Activated CD4-positive, alpha-beta T cell treated with anti-CD3 and anti-CD28 coated beads, Interleukin-2, amount 50 U/mL, for 4 hours (primary cell): ENCODE measurements around the gene LRRK1.

Source experiments
- DNase-seq, 2 experiments: peaks; one replicate each; pipeline ENCODE4 v3.0.0-alpha.2; 2020

The LRRK1 gene

DNA sequence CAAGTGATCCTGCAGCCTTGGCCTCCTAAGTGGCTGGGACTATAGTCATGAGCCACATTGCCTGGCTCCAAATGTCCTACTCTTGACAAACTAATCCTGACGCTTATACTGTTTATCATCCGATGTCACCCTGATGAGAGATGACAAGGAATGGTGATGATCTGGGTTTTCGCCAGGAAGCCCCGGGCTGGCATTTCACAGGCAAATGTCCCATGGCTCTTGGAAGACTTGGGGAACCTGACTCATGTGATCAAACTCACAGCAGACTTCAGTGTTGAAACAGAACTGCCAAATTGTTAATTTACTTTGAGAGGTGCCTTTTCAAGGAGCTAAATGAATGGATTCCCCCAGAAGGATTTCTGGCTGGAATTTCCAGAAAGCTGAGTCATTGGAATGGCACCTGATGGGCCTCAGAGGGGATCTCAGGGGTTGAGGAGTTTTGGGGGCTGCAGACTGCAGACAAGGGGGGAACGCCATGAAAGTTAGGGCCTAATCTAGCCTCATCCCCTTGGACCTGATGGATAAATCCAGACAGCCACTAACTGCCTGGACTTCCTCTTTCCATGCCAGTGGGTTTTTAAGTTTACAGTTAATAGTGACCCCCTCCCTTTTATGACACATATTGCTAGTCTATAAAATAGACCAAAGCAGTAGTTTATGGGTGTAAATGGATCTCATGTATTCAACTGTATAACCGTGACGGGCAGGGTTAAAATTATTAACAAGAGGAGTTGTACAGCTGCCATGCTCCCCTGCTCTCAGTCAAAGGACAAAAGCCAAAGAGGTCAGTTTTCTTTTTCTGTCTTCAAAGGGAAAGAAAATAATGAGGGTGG lies 186.1 kb downstream of the LRRK1 start:
- no peak for DNase-seq

DNA sequence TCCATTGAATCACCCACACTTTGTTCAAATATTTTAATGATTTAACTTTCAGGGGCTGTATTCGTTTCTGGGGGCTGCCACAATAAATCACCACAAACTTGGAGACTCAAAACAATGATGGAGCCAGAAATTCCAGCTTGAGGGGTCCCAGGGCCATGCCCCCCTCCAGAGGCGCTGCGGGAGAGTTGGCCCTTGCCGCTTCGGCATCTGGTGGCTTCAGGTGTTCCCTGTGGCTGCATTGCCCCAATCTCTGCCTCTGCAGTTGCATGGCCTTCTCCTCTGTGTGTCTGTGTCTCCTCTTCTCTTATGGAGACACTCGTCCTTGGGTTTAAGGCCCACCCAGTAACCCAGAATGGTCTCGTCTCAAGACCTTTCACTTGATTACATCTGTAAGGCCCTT lies 187.9 kb downstream of the LRRK1 start:
- DNase-seq = no peak

DNA sequence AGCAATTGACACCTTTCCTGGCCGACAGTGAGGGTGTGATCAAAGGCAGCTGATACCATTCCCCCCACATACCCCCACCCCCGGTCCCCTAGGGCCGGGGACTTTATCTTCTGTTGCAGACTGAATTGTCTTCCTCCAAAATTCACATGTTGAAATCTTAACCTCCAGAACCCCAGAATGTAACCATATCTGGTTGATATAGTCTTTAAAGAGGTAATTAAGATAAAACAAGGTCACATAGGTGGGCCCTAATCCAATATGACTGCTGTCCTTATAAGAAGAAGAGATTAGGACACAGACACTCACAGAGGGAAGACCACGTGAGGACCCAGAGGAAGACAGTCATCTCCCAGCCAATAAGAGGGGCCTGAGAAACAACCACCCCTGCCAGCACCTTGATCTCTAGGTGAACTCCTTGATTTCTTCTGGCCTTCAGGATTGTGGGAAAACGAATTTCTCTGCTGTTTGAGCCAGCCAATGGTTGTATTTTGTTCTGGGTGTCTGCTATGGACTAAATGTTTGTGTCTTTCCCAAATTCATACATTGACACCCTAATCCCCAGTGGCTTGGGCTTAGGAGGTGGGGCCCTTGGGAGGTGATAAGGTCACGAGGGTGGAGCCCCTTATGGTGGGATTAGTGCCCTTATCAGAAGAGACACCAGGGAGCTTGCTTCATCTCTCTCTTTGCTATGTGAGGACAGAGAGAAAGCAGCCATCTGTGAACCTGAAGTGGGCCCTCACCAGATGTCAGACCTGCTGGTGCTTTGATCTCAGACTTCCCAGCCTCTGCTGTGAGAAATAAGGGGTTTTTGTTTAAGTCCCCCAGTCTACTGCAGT lies 188.7 kb downstream of the LRRK1 start:
- no peak for DNase-seq

DNA sequence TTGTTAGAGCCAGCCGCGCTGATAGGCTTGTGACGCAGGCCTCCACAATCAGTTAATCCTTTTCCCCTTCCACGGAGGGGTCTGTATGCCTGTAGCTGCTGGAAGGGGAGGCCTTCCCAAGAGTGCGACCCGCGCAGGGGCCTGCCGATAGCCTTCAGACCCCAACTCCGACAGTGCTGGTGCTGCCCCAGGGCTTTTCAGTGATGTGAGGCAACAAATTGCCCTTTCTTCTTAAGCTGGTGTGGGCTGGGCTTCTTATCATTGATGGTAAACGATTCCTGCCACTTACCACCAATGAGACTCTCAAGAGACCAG lies 189.3 kb downstream of the LRRK1 start:
- DNase-seq = no peak

DNA sequence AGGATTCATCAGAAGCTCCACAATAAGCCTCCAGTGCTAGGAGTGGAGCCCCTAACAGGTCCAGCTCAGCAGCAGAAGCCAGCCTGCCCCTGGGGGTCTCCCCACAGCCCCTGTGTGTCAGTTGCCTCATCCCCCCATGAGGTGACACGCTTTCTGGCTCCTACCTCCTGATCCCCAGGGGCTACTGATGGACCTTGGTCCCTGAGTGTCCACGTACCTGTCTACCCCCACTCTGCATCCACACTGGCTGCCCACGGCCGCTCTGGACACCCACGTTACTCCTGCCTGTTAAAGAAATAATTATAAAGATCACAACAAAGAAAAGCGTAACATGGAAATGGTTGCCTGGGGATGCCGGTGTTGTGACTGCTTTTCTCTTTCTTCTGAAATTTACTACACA lies 189.6 kb downstream of the LRRK1 start:
- DNase-seq = no peak

DNA sequence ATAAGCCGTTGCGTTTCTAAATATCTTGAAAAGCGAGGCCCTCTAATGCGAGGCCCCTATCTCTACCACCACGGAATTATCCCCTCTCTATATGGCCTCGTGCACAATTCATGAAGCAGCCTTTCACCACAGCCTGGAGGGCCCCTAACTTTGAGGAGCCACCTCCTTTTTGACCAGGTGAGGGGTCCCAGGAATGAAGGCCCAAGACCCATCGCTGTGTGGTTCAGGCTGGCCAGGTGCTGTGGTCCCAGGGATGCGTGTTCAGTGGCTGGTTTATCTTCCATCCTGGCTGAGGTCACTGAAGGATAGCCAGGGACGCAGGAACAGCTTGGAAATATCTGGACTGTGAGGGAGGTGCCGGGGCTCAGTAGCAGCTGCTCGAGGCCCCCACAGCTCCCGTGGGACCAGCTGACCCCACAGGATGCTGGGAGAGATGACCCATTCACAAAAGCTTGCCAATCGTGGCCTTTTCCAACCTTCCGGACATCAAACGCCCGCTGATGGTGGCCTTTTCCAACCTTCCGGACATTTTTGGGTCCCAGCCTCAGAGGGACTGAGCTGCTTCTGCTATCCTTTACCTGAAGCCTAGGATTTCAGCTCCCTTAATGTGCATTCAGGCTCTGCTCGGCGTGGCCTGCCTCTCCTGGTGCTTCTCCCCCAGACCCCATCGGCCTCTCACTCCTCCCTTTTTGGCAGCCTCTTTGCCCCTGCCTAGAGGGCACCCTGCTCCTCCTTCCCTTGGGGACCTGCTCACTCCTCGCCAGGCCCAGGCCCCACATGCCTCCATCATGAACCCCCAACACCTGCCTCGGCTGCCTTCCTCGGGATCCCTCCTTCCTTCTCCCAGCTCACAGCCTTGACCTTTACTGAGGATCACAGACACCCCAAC lies 191.8 kb downstream of the LRRK1 start:
- no peak for DNase-seq

DNA sequence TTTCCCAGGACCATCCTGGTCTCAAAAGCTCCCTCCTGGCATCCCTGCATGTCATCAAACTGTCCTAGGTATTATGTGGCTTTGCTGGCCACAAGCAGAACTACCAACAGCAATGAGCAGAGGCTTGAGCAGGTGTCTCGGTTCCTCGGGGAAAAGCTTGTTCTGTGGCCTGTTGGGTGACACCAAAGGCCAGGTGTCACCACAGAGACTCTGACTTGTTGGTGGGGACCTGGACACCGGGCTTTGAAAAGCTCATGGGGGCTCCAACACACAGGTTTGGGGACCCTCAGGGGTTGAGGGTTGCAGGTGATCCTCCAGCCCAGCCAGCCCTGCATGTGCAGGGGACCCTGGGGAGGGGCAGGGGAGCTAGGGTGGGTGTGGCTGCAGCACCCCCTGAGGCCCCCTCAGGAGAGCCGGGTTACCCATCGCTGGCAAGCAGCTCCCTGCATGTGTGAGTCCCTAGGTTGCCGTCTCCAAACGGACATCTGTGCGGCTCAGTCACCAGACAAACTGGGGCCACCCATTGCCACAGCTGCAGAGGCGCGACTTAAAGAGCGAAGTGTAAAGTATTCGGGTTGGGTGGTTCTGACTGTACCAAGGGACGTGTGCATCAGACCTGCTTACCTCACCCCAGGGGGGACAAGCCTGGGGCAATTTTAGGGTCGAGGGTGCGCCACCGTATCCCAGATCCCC lies 192.6 kb downstream of the LRRK1 start:
- no peak for DNase-seq

DNA sequence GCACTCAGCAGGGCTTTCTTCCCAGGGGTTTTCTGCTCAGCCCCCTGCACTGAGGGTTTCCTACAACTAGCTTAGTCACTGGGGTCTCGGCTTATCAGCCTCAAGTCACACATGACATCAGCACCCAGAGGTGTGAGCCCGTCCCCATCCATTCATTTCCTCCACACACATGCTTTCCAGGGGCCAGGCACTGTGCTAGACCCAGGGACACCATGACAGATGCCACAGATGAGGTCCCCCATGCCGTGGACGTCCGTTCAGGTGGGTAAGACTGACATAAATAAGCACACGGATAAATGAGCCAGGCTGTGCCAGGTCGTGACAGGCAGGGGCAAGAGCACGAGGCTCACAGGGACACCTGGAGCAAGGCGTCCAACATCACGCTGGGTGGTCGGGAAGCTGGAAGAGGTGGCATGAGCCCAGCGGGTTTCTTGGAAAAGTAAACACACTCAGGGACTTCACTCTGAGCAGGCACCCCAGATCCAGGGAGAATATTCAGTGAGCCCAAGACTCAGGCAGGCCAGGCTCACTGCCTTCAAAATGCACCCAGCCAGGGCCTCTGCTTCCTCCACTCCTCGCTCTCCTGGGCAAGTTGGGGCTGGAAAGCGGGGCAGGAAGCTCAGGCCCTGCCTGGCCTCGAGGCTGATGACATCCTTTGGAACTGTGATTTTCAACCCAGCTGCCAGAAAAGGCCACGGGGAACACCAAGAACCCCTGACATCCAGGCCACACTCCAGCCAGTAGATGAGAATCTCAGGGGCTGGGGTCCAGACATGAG lies 193.4 kb downstream of the LRRK1 start:
- no peak for DNase-seq

DNA sequence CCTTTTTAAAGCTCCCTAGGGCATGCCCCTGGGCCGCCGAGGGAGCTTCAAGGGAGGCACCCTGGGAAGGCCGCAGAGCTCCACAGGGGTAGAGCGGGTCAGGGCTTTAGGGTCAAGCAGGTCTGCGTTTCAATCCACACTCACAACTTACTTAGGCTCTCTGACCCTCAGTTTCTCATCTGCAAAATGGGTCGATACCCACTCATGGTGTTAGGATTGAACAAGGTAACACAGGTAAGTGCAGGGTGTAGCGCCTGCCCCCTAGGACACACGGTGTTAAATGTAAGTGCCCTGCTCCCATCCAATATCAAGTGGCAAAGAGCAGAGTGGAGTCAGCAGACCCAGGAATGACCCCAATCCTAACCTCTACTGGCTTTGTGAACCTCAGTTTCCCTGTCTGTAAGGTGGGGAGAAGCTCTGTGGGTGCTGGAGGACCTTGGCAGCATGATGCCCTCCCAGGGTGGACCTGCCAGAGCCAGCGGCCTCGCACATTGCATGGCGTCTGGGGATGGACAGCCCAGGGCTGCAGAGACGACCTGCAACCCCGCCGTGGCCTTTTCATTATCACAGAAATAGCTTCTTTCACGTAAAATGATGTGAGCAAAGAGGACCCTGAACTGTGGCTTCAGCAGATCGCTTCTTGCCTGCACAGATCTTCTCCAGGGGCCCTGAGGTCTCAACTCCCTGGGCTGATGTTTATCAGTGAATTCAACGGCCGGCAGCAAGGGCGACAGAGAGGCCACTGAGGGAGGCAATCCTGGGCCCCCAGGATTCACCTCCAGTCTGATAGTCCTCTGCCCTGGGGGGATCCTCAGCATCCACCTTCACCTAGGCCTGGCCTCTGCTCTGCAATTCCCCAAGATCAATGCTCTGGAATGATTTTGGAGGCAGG lies 194.2 kb downstream of the LRRK1 start:
- no peak for DNase-seq

DNA sequence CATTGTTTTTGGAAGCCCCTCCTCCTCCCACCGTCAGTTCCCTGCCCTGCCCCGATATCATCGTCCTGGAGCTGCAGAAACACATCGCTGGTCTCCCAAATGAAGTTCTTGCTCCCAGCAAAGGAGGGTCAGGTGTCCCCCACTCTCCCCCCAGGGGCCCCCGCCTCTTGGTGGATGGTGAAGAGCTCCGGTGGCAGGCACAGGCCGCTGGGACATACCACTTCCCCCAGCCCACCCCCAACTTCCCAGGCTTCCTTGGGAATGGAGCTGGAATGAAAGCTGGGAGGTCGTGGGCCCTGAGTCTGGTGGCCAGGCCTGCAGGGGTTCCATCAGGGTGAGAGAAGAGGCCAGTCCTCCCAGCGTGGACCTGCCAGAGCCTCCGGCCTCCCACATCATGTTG lies 195.0 kb downstream of the LRRK1 start:
- DNase-seq = no peak

DNA sequence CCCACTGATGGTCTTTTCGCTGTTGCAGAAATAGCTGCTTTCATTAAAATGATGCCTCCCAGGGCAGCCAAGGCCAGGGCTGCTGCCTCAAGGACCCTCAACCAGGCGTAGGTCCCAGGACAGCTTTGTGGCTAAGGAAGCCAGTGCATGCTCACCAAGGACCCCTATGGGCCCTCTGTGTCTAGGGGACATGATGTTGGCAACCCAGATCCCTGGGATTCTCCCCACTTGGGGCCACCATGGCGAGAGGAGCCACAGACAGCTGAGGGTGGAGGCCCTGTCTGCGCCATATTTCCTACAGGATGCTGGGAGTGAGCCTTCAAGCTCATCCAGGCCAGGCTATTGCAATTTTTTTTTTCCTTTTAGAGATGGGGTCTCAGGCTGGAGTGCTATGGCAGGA lies 195.5 kb downstream of the LRRK1 start:
- no peak for DNase-seq

DNA sequence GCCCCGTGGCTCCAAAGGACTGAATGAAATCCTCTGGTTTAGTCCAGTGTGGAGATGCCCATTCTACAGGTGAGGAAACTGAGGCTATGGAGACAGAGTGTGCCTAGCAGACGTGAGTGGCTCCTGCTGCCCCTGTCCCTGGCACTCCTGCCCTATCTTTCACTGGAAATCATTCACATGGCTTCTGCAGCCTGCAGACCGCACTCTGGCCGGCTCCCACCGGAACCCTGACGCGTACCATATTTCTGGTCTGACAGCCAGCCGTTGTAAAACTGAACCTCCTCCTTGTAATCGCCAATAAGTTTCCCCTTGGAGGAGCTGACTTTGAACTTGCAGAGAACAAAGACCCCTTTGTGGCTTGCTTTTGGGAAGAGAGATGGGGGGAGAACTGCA lies 196.2 kb downstream of the LRRK1 start:
- no peak for DNase-seq

DNA sequence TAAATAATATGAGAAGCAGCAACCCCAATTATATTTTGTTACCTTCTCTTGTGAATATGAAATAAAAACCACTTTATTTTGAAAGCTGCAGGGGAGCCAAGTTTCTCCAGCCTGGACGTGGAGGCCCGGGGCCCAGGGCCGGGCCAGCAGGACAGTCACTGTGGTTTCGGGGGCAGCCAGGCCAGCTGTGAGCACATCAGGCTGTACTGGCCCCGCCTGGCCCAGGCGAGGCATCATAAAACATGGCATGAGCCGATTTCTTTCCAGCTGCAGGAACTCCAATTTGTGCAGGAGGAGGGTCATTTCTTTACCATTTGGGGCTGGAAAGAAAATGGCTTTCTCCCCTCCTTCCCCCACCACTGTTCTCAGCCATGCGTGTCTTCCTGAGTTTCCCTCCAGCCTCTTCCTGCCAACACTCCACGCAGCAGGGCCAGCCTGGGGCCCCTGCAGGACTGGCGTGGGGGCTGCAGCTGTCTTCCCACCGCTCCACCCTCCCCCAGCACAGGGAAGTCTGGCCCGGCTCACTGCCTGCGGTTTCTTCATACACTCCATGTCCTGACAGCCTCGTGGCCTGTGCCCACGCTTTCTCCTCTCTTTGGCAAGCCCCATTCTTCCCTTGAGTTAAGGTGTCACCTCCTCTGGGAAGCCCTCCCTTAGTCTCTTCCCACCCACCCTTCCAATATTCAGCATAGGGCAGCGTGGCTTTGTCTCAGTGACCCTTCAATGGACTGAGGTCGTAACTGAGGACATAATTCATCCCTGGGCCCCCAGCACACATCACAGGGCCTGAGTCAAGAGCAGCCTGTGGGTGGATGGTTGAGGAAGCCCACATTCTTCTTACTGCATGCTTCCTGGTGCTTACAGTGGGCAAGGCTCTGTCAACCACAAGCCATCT lies 196.9 kb downstream of the LRRK1 start:
- no peak for DNase-seq

DNA sequence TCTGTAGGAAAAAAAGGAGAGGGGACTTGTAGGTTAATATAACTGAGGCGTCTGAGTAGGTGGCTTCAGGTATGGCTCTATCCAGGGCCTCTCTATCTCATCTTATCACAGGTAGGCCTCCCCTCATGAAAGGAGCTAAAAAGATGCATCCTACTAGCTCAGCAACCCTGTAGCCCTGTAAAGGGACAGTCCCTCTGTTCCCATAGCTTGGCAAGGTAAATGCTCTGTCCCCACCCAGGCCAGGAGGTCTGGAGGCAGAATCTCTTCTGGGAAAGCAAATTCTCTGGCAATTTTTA lies 197.5 kb downstream of the LRRK1 start:
- no peak for DNase-seq

DNA sequence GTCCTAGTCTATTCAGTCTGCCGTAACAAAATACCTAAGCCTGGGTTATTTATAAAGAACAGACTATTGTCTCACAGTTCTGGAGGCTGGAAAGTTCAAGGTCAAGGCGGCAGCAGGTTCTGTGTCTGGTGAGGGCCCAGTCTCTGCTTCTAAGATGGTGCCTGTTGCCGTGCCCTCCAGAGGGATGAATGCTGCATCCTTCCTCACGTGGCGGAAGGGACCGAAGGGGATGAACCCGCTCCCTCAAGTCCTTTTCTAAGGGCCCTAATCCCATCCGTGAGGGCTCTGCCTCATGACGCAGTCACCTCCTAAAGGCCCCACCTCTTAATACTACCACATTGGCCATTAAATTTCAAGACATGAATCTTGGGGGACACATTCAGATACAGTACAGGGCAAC lies 199.0 kb downstream of the LRRK1 start:
- no peak for DNase-seq

DNA sequence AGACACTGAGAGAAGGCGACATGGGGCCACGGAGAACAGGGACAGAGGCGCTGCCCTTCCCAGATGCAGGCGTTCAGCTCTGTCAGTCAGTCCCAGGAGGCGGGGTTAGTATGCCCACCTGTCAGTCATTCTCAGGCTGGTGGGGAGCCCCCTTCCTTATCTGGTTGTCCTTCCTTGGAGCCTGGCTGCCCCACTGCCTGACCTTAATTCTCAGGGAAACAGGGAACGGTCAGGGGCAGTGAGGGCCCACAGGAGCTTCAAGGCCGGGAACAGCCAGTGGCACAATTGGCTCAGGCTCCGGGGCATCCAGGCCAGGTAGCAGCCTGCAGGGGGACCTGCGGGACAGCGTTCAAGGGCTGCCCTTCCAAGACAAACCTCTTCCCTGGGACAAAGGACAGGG lies 199.5 kb downstream of the LRRK1 start:
- no peak for DNase-seq

DNA sequence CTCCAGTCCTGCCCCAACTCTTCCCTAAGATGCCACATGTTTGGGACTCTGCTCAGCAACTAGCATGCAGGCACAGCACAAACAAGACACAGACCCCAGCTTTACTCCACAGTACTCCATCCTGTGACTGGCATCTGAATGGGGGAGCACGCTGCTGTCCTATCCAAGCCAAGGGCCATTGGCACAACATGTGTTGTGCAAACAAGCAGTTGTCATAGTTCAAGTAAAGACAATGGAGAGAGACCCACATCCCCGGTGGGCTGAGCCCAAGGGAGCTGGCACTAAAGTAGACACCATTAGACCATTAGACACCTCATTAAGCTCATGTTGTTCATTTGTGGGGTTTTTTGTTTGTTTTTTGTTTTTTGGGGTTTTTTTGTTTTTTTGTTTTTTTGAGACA lies 200.0 kb downstream of the LRRK1 start:
- DNase-seq = no peak
